Measurements from ENCODE around the gene ZNF304. TPM values are rescaled to one million over a fixed set of nuclear protein-coding genes. Genes with fewer than 3 reads are reported as not detected.

Gene ZNF304
- total RNA-seq, 4 donors from 2014 or later: 7.1 to 12.4 (median 8.5) TPM

- 23% methylated on average over 6 of the region's 7 CpGs for WGBS
- intact Hi-C loops (cut with DNase I): loop anchor here (10.0 kb wide), 1 partner anchor 67 kb away; the partner anchor contains the start of gene ZNF460
- Histone ChIP-seq H3K4me1 (peaks cover 11 to 29% (median 27%) of the 10 kb centered on the region in 4 donors), H3K36me3 (peaks cover 39 to 41% (median 41%) of the 10 kb centered on the region in 4 donors), H3K9me3 (peaks cover 0 to 38% (median 22%) of the 10 kb centered on the region in 4 donors), H3K27me3 (no peaks in the 10 kb centered on the region), H3K4me3 (peak overlapping the region; percentile 84 to 96 (median 91)), H3K27ac (replicated peaks in 1 of 4) (peak overlapping the region; percentile 83 to 89 (median 86))
- no peak for TF ChIP-seq POLR2AphosphoS5 (IDR thresholded peaks at IDR 0.05)
- no peak for TF ChIP-seq CTCF (IDR thresholded peaks at IDR 0.05)
- no peak for TF ChIP-seq EP300 (IDR thresholded peaks at IDR 0.05)
- TF ChIP-seq POLR2A (IDR thresholded peaks at IDR 0.05; ENCODE audit: low read depth): no peak
- no peak for DNase-seq (ENCODE audit: extremely low spot score)
Measured at GRCh38 chr19:57351867-57352266, 796 bp downstream of the ZNF304 start.

GRCh38 chr19:57355916-57356315 lies 4.8 kb downstream of the ZNF304 start:
- 93% methylated on average over 4 of the region's 4 CpGs for WGBS
- intact Hi-C loops (cut with DNase I): loop anchor here (10.0 kb wide), 1 partner anchor 71 kb away; the partner anchor contains the start of gene ZNF460
- Histone ChIP-seq H3K36me3 (peaks cover 46 to 73% (median 65%) of the 10 kb centered on the region in 4 donors), H3K4me1 (peaks cover 11 to 25% (median 23%) of the 10 kb centered on the region in 4 donors), H3K9me3 (peaks cover 0 to 74% (median 41%) of the 10 kb centered on the region in 4 donors), H3K4me3 (no peak overlapping the region), H3K27me3 (no peaks in the 10 kb centered on the region), H3K27ac (replicated peaks in 1 of 4) (no peak overlapping the region)
- DNase-seq (ENCODE audit: extremely low spot score): no peak
- TF ChIP-seq EP300 (IDR thresholded peaks at IDR 0.05) (no peak), POLR2A (IDR thresholded peaks at IDR 0.05; ENCODE audit: low read depth) (no peak), CTCF (IDR thresholded peaks at IDR 0.05) (no peak), POLR2AphosphoS5 (IDR thresholded peaks at IDR 0.05) (no peak)

- WGBS: 91% methylated on average over 5 of the region's 5 CpGs
- TF ChIP-seq POLR2A (IDR thresholded peaks at IDR 0.05; ENCODE audit: low read depth): no peak
- no peak for TF ChIP-seq POLR2AphosphoS5 (IDR thresholded peaks at IDR 0.05)
- TF ChIP-seq EP300 (IDR thresholded peaks at IDR 0.05): no peak
- TF ChIP-seq CTCF (IDR thresholded peaks at IDR 0.05): no peak
- intact Hi-C loops (cut with DNase I): loop anchor here (10.0 kb wide), 1 partner anchor 73 kb away; the partner anchor contains the start of gene ZNF460
- peaks cover 46 to 73% (median 65%) of the 10 kb centered on the region in 4 donors for H3K36me3 ChIP-seq
- no peaks in the 10 kb centered on the region for H3K27me3 ChIP-seq
- H3K9me3 ChIP-seq: peaks cover 0 to 79% (median 41%) of the 10 kb centered on the region in 4 donors
- no peak overlapping the region for H3K27ac ChIP-seq (replicated peaks in 1 of 4)
- no peak for DNase-seq (ENCODE audit: extremely low spot score)
- H3K4me3 ChIP-seq: no peak overlapping the region
- H3K4me1 ChIP-seq: peaks cover 10 to 17% (median 13%) of the 10 kb centered on the region in 4 donors
Measured at GRCh38 chr19:57357406-57357805, 6.3 kb downstream of the ZNF304 start.

DNA sequence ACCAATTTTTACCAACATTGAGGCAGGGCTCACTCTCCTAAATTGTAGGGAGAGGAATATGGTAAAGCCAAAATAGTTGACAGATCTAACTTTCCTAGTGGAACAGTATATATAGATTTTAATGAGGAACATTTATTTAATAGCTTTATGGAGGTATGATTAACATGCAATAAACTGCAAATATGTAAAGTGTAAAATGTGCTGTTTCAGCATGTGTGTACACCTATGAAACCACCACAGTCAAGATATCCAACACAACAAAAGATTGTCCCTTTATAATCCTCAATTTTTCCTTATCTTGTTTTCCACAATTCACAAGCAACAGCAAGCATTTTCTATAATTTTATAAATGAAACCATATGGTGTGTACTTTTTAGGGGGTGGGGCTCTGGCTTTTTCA lies 8.2 kb downstream of the ZNF304 start:
- no peak overlapping the region for H3K27ac ChIP-seq (replicated peaks in 1 of 4)
- H3K4me3 ChIP-seq: no peak overlapping the region
- H3K36me3 ChIP-seq: peaks cover 32 to 57% (median 50%) of the 10 kb centered on the region in 4 donors
- H3K27me3 ChIP-seq: no peaks in the 10 kb centered on the region
- TF ChIP-seq CTCF (IDR thresholded peaks at IDR 0.05) (no peak), POLR2AphosphoS5 (IDR thresholded peaks at IDR 0.05) (no peak), EP300 (IDR thresholded peaks at IDR 0.05) (no peak), POLR2A (IDR thresholded peaks at IDR 0.05; ENCODE audit: low read depth) (no peak)
- peaks cover 10 to 15% (median 13%) of the 10 kb centered on the region in 4 donors for H3K4me1 ChIP-seq
- intact Hi-C loops (cut with DNase I): loop anchor here (10.0 kb wide), 1 partner anchor 74 kb away; the partner anchor contains the start of gene ZNF460
- no peak for DNase-seq (ENCODE audit: extremely low spot score)
- peaks cover 0 to 69% (median 35%) of the 10 kb centered on the region in 4 donors for H3K9me3 ChIP-seq

Measured in esophagus muscularis mucosa (tissue), 4 donors.